Mammary epithelial cell (primary cell): ENCODE results near the gene CIB2.

Experiments
- CTCF ChIP-seq, 2 donors: IDR thresholded peaks in 1 of 2; conservative IDR thresholded peaks in 1 of 2; 2 replicates each; pipeline ENCODE4 v1.5.1; 2011 to 2012; ENCODE audit warnings: inconsistent platforms in 2 of 2, low read length in 2 of 2, mild to moderate bottlenecking in 2 of 2, control low read depth in 1 of 2, low read depth in 1 of 2; ENCODE audit not compliant: insufficient read depth in 1 of 2; ENCODE audit errors: extremely low read depth in 1 of 2
- EZH2 ChIP-seq: IDR thresholded peaks from 2 replicates; pipeline ENCODE4 v1.6.1; 2012; ENCODE audit warnings: low read length, inconsistent platforms, borderline replicate concordance

GRCh38 chr15:78103406-78104118 lies 27.7 kb downstream of the CIB2 start:
- no peak for TF ChIP-seq CTCF (conservative IDR thresholded peaks at IDR 0.05 in 1 of 2, IDR thresholded peaks at IDR 0.05 in 1 of 2; ENCODE audit: extremely low read depth in 1 of 2, insufficient read depth in 1 of 2, low read depth in 1 of 2, low read length in 2 of 2)
- TF ChIP-seq EZH2, result no peak
